Fibroblast of the conjunctiva (primary cell): ENCODE results near the gene PCP2.

Experiments
- DNase-seq: peaks from one replicate; pipeline ENCODE4 v3.0.0-alpha.2; 2010; ENCODE audit warnings: low read depth

The PCP2 gene

DNA sequence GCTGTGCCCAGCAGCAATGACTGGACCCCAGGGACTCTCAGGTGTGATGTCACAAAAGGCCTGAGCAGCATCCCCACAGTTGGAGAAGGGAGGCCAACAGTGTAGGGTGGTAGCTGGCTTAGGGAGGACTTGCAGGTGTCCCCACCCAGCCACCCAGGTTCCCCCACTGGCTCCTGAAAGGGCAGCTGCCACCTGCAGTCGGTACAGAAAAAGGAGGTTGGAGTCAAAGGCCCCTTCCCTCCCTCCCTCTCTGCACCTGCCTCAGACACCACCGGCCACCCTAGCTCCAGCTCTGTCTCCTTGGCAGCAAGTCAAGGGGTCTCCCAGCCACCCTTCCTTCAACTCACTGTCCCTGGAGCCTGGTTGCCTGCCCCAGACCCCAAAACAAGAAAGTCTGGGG is at the start of gene PCP2:
PCP2 (minus strand) TSS at position 22 of the 400 bp plus-strand sequence. CDS start 262 bp downstream, outside the sequence.
- no peak for DNase-seq

DNA sequence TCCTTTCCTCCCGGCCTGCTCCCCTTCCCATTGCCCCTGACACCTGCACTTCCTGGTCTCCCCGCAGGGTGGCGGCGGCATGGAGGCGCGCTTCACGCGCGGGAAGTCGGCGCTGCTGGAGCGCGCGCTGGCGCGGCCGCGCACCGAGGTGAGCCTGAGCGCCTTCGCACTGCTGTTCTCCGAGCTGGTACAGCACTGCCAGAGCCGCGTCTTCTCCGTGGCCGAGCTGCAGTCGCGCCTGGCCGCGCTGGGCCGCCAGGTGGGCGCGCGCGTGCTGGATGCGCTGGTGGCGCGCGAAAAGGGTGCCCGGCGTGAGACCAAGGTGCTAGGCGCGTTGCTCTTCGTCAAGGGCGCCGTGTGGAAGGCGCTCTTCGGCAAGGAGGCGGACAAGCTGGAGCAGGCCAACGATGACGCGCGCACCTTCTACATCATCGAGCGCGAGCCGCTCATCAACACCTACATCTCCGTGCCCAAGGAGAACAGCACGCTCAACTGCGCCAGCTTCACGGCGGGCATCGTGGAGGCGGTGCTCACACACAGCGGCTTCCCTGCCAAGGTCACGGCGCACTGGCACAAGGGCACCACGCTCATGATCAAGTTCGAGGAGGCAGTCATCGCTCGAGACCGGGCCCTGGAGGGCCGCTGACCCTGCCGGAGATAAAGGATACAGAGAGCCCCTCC is 48.8 kb upstream of the PCP2 start:
- no peak for DNase-seq

DNA sequence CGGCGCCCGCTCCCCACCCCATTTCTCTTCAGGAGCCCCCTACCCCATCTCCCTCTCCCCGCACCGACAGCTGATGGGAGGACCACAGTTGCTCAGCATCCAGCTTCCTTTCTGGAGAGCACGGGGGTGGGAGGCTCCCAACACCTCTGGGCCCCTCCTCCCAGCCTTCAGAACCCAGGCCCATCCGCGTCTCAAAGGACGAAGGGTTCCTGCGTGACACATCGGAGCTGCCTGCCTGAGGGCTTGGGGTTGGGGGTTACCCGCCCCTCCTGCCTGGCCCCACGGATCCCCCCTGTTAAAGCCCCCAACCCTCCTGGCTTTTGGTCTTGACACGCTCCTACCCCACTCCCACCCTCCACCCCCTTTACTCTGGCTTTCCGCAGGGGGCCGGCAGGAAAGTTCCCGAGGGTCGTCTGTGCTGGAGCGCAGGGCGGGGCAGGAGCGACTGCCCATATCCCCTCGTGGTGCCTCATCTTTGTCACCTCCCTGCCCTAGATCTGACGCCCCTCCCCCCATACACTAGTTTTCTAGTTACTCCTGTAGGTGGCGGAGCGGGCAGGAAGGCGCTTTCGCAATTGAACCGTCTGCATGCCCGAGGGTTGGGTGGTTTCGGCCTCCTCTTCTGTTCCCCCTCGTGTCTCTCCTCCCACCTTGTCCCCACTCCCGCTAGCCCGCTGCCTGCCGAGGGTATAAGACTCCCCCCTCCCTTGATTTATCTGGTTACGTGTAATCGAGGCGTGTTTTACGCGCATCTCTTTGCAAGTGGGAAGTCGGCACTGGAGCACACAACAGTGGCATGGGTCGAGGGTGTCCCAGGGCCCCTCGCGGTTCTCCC is 48.0 kb upstream of the PCP2 start:
- DNase-seq: peak; percentile 63

DNA sequence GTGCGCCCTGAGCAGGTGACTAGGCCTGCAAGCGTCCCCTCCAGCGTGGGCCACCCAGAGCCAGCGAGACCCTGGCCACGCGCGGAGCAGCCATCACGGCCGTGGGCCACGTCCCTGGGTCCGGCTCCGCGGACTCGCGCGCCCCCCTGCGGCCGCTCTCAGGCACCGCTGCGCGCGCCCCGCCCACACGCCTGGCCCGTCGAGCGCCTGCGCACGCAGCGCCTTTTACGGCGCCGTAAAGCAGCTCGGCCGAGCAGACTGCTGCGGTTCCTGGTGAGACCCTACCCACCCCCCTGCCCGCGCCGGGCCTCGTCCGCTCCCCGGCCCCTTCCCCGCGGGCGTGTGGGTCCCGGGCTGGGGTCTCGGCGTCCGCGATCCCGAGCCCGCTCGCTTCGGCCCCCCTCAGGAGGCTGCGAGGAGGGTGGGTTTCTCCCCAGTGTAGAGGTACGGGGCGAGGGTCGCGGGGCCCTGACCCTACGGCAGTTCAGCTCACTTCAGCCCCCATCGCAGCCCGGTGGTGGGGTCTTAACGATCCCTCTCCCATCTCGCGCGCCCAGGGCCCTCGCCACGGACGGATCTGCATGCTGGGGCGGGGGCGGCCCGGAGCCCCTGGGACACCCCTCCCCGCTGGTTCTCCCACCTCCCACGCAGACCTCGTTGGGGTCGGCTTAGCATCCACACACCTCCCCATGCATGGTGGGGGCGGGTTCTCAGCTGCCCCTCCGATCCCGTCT is 47.3 kb upstream of the PCP2 start, which contains the start of gene TRAPPC5:
TRAPPC5 (plus strand) TSS at position 228 of the 734 bp plus-strand sequence. CDS start 1,421 bp downstream, outside the sequence.
- peak; percentile 59 for DNase-seq

DNA sequence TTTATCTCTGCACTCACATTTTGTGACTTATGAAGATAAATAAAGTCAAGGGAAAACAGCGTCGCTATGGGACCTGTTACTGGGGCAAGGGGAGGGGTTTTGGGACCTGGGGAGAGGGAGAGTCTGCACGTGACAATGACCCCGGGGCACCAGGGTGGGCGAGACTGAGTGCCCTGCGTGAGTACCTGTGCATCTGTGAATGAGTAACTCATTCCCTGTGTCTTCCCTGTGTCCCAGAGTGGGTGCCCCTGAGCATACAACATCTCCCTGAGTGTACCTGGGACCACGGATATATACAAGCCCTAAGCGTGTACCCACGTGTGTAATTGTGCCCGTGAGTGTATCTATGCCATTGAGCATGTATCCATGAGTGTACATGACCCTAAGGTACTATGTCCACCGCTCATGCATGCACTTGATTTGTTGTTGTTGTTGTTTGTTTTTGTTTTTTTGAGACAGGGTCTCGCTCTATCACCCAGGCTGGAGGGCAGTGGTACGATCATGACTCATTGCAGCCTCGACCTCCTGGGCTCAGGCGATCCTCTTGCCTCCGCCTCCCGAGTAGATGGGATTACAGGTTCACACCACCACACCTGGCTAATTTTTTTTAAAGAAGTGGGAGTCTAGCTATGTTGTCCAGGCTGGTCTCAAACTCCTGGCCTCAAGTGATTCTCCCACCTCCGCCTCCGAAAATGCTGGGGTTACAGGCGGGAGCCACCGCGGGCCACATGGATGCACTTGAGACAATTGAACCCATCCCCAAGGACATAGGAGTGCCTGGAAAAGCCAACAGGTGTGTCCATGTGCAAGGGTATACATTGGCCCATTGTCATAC is 46.5 kb upstream of the PCP2 start:
- no peak for DNase-seq

DNA sequence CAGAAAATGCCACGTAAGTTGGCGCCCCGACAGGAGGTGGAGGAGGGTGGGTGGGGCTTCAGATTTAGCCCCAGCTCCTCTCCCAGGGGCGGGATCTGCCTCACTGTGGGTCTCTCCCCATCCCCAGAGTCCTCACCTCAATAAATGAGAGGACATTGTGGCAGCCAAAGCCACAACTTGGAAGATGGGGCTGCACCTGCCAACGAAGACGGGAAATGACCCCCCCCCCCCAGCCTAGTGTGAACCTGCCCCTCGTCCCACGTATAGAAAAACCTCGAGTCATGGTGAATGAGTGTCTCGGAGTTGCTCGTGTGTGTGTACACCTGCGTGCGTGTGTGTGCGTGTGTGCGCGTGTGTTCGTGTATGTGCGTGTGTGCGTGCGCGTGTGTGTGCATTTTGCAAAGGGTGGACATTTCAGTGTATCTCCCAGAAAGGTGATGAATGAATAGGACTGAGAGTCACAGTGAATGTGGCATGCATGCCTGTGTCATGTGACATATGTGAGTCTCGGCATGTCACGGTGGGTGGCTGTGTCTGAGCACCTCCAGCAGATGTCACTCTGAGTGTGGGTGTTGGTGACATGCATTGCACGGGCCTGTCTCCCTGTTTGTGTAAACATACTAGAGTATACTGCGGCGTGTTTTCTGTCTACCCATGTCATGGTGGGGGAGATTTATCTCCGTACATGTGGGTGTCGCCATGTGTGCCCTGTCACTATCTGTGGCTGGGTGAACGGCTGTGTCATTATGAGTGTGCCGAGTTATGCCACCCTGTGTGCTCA is 45.6 kb upstream of the PCP2 start:
- DNase-seq: no peak

DNA sequence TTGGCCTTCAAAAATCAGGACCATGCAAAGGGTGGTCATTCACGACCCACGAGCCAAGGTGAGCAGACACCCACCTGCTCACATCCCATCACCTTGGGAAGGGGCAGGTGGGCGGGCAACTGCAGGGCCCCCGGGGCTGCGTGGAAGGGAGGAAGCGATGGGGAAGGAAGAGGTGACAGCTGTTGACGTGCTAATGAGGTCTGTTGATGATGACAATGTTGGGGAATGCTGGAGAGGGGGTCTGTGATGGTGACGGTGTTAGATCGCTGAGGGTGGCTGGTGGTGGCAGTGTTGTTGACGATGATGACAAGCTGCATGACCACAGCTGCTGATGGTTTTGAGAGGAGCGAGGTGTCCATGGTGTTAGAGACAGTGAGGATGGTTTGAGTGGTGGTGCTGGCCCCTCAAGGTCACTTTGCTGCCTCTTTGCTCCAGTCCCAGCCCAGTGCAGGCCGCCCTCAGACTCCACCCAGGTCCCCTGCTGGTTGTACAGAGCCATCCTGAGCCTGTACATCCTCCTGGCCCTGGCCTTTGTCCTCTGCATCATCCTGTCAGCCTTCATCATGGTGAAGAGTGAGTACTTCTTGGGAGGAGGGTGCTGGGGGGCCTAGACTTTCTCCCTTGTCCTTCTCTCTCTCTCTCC is 44.3 kb upstream of the PCP2 start:
- no peak for DNase-seq

DNA sequence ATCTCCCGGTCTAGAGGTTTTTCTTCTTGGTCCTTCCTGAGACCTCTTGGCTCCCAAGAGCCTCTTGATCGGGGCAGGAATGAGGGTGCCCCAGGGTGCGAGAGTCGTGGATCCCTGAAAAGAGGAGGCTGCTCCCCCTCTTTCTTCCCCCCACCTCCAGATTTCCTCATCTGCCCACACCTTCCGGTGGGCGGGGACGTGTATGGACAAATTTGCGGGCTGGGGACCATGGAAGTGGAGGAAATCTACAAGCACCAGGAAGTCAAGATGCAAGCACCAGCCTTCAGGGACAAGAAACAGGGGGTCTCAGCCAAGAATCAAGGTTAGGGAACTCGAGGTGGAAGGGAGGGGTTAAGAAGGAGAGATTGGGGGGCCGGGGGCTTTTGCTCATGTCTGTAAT is 43.3 kb upstream of the PCP2 start, which contains the start of gene MCEMP1:
MCEMP1 (plus strand) TSS at position 237 of the 400 bp plus-strand sequence; CDS start at position 268, 31 bp downstream.
- no peak for DNase-seq

DNA sequence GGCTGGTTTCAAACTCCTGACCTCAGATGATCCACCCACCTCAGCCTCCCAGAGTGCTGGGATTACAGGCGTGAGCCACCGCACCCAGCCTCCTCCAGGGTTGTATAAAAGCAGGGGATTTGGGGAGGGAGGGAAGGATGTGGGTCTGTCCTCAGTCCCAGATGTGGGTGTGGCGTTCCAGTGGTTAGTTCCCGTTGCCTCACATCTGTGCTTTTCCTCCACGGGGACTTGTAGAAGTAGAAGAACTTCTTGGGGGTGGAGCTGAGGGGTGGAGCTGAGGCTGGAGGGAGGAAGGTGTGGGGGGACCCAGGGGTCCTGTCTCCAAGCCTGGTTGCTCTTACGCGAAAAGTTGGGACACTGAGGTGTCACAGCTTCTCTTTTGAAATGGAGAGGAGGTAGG is 42.9 kb upstream of the PCP2 start:
- DNase-seq: no peak

DNA sequence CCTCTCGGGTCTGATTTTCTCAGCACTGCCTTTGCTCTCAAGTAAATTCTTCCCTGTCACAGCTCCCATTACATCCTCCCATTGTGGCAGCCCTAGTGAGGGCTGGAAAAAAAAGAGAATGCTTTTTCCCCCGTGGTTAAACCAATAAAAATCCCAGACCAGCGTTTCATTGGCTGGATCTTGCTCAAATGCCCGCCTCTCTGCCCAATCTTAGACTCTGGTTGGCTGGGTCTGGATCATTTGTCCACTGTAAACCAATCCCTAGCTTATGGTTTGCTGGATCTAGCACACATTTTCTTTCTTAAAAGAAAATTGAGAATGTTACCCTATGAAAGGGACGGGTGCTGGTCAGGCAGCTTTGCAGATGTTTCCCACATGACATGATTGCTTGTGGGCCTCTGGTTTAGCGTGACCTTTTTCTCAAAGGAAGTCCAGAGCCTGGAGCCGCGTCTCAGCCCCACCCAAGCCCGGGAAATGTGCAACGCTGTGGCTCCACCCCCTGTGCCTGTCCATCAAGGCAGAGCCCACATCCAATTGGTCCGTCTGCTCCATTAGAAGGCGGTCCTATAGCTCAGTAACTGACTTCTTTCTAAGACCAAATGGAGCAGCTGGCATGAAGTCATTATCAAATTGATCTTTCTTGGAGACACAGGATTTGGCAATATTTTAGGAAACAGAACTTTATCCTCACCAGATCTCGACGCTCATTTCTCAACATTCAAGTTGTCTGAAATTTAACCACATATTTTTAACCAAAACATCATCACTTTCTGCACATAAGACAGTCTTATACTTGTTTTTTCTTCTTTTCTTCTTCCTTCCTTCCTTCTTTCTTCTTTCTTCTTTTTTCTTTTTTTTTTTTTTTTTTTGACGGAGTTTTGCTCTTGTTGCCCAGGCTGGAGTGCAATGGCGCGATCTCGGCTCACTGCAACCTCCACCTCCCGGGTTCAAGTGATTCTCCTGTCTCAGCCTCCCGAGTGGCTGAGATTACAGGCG is 40.8 kb upstream of the PCP2 start:
- DNase-seq: peak; percentile 64

DNA sequence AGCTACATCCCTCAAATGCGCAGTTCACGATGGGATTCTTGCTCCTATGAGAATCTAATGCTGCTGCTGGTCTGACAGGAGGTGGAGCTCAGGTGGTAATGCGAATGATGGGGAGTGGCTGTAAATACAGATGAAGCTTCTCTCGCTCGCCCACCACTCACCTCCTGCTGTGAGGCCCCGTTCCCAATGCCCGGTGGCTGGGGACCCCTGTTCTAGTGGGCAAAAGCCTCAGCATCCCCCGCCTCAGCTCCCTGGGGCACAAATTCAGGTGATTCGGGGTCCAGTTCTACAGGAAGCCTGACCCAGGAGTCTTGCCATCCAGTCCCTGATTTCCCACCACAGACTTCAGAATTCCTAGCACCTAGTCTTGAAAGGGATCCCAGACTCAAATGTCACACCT is 39.0 kb upstream of the PCP2 start:
- DNase-seq: no peak

DNA sequence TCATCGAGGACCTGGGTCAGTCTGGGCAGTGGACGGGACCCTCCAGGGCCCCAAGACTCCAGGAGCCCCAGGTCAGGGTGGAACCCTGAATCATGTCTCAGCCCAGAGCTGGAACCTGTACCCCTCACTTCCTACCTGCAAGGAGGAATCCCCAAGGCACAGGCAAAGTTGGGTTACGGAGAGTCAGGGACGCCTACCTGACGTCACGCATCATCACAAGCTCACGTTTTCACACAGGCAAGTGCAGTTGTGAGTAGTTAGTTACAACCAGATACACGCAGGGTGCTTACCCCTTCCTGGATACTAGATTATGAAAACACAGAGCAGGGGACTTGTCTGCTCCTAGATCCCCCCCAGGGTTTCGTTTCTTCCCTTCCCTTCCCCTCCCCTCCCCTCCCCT is 37.3 kb upstream of the PCP2 start:
- no peak for DNase-seq

DNA sequence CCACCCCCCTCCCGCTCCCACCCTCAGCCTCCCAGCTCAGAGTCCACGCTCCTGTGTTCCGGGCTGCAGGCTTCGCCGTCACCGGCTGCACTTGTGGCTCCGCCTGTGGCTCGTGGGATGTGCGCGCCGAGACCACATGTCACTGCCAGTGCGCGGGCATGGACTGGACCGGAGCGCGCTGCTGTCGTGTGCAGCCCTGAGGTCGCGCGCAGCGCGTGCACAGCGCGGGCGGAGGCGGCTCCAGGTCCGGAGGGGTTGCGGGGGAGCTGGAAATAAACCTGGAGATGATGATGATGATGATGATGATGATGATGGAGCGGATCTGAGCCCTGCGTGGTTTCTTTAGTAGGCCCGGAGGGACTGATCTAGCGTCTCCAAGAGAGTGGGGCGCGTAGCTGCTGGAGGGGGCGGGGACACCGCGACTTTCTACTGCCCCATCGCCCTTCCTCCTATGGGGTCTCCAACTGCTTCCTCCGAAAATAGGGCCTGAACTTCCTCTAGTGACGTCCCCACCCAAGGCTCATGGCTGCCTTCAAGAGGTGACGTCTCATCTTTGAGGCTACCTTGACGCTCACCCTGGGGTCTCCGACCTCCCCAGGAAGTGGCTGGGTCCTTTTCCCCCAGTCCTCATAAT is 36.7 kb upstream of the PCP2 start:
- DNase-seq: no peak

DNA sequence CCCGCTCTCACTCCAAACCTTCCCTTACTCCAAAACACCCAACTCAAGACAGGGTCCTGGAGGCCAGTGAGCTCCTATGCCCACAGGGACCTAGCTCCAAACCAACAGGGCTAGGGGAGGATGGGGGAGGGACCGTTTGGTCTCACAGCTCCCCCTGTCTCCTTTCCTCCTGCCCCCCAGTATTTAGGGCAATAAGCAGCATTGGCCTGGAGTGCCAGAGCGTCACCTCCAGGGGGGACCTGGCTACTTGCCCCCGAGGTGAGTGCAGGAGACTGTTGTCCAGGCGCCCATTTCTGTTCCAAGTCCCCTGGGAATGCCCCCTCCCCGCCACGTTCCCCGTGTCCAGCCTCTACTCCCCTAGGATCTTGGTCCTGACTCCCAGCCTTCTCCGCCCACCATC is 36.1 kb upstream of the PCP2 start:
- no peak for DNase-seq

DNA sequence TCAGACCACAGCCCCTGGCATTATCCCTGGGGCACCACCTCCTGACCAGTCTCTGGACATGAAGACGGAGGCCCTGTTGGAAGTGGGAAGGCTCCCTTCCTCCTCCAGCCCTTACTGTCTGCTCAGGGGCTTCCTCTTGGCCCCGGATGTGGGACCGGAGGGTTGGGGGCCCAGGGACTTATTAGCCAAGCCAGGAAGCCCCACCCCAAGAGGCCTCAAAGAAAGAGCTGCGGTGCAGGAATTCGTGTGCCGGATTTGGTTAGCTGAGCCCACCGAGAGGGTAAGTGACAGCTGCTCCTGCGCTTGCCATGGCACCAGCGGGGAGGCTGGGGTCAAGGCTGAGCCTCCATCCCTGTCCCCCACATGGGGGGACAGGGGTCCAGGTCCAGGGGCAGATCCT is 35.3 kb upstream of the PCP2 start, which contains the start of gene RETN:
RETN (plus strand) TSS at position 208 of the 400 bp plus-strand sequence. CDS start 278 bp downstream, outside the sequence.
- DNase-seq: no peak

DNA sequence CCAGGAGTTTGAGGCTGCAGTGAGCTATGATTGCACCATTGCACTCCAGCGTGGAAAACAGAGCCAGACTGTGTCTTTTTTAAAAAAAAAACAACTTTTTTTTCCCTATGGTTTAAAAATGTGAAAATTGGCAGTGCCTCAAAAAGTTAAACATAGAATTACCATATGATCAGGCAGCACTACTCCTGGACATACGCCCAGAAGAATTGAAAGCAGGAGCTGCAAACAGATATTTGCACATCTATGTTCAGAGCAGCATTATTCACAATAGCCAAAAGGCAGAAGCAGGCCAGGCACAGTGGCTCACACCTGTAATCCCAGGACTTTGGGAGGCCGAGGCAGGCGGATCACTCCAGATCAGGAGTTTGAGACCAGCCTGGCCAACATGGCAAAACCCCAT is 31.6 kb upstream of the PCP2 start:
- peak; percentile 82 for DNase-seq

DNA sequence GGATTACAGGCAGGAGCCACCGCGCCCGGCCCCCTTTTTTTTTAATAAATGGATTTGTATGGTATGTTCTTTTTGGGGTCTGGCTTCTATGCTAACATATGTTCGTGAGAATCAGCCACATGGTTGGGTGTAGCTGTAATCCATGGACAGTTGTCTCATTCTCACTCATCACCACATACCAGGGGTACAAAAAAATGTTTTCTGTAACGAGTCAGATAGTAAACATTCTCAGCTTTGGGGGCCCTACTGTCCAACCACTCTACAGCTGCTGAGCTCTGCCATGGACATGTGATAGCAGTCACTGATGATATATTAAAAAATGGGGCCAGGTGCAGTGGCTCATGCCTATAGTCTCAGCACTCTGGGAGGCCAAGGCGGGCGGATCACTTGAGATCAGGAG is 30.2 kb upstream of the PCP2 start:
- no peak for DNase-seq

DNA sequence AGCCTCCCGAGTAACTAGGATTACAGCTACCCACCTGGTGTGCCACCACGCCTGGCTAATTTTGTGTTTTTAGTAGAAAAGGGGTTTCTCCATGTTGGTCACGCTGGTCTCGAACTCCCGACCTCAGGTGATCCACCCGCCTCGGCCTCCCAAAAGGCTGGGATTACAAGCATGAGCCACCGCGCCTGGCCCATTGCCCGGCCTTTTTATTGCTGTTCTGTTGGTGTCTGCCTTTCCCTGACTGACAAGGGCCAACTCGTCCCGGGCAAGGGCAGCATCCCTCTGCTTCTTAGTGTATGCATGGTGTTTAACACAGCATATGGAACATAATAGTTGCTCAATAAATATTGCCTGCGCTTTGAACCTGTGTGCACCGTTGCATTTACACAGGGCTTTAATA is 29.1 kb upstream of the PCP2 start:
- no peak for DNase-seq
